GM18505 (cell line): ENCODE measurements around the gene PHACTR2.
A peak's percentile ranks its signal among the peaks of the same experiment; 100 is the strongest.

ENCODE experiments used
- ATAC-seq: cut with Tn5 transposase; IDR thresholded peaks from one replicate; pipeline ENCODE4 v1.9.1; 2021; ENCODE audit not compliant: unreplicated experiment
- POLR2A ChIP-seq: IDR thresholded peaks from 4 replicates; pipeline ENCODE4 v1.6.1; 2011; ENCODE audit warnings: borderline replicate concordance; ENCODE audit not compliant: insufficient read depth, insufficient read length; ENCODE audit errors: extremely low read depth

The PHACTR2 gene

GRCh38 chr6:143698759-143699429 lies 21.1 kb downstream of the PHACTR2 start:
- TF ChIP-seq POLR2A = no peak
- no peak for ATAC-seq

- ATAC-seq = no peak
- no peak for TF ChIP-seq POLR2A
Observed at GRCh38 chr6:143699430-143699825, 21.7 kb downstream of the PHACTR2 start.

DNA sequence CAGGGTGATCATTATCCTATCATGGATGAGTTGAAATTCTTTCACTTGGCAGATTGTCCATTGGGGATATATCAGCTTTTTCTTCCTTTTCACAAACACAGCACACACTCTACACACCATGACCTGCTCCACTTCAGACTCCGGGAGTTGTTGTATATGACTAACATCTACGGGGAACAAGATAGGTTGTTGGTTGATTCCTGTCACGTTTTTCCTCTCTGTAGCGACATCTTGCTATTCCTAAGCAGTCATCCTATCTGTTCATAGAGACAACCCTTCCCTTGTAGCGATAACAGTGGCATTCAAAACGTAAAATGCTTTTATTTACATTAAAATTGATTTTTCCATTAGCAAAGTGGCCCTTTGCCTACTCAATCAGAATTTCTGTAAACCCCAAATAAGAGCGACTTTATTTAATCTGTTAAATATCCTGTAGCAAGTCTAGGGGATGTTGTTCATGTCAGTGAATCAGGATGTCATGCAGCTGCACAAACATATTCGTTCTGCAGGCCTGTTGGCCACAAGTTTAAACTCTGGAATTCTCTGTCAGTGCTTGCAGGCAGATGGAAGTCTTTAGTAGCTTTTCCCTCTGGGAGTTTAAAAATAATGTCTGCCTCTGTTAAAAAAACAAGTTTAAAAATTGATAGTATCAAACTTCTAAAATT lies 23.1 kb downstream of the PHACTR2 start:
- no peak for ATAC-seq
- no peak for TF ChIP-seq POLR2A

GRCh38 chr6:143701349-143702234 lies 23.8 kb downstream of the PHACTR2 start:
- no peak for ATAC-seq
- no peak for TF ChIP-seq POLR2A

DNA sequence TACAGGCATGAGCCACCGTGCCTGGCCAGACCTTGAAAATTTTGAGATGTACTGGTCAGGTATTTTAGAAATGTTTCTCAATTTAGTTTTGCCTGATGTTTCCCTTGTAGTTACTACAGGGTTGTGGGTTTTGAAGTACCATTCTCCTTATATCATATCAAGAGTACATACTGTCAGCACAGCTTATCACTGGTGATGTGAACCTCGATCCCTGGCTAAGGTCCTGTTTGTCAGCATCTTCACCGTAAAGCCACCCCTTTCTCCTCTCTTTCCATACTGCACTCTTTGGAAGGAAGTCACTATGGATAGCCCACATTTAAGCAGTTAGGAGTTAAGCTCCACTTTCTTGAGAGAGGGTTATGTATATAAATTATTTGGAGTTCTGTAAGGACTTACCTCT lies 27.8 kb downstream of the PHACTR2 start:
- ATAC-seq = no peak

DNA sequence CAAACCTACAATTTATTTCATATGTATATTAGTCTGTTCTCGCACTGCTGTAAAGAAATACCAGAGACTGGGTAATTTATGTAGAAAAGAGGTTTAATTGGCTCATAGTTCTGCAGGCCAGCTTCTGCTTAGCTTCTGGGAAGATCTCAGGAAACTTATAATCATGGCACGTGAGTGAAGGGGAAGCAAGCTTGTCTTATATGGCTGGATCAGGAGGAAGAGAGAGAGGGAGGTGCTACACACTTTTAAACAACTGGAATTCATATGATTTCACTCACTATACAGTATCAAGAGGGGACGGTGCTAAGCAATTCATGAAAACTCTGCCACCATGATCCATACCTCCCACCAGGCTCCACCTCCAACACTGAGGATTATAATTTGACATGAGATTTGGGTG lies 29.9 kb downstream of the PHACTR2 start:
- no peak for TF ChIP-seq POLR2A
- no peak for ATAC-seq

More for the DNA sequence above, 27.8 kb downstream of the PHACTR2 start:
- no peak for TF ChIP-seq POLR2A

- no peak for TF ChIP-seq POLR2A
- no peak for ATAC-seq
Observed at GRCh38 chr6:143708889-143709288, 31.1 kb downstream of the PHACTR2 start.

DNA sequence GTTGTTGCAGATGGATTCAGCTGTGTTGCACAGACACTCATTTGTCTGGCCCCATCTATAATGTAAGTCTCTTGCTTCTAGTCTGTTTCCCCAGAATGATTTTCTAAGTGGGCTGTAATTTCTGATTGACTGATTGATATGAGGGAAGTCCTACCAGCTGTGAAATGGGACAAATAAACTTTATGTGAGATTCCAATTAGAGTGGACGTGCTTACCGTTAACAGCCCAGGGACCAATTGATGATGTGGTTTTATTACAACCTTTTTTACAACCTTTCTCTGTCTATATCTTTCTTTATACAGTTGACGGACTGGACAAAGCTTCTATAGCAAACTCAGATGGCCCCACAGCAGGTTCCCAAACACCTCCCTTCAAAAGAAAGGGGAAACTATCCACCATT lies 33.9 kb downstream of the PHACTR2 start:
- no peak for ATAC-seq
- TF ChIP-seq POLR2A = no peak

- ATAC-seq = no peak
- TF ChIP-seq POLR2A = no peak
Observed at GRCh38 chr6:143718472-143718871, 40.7 kb downstream of the PHACTR2 start.

- no peak for ATAC-seq
Observed at GRCh38 chr6:143721642-143722041, 43.9 kb downstream of the PHACTR2 start.

DNA sequence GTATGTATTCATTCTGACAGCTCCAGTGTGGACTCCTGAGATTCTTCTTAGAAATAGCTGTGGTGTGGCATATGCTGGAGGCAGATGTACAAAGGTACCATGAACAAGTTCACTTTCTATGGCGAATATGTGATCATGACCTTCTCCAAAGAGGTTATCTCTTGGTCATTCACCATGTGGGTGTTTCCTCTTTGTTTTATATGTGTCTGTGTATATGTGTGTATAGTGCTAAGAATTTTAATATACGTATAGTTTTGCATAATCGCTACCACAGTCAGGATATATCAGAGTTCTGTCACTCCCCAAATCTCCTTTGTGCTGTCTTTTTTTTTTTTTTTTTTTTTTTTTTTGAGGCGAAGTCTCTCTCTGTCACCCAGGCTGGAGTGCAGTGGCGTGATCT lies 47.1 kb downstream of the PHACTR2 start:
- TF ChIP-seq POLR2A = no peak
- ATAC-seq = no peak

More at GRCh38 chr6:143721642-143722041, 43.9 kb downstream of the PHACTR2 start:
- TF ChIP-seq POLR2A = no peak

DNA sequence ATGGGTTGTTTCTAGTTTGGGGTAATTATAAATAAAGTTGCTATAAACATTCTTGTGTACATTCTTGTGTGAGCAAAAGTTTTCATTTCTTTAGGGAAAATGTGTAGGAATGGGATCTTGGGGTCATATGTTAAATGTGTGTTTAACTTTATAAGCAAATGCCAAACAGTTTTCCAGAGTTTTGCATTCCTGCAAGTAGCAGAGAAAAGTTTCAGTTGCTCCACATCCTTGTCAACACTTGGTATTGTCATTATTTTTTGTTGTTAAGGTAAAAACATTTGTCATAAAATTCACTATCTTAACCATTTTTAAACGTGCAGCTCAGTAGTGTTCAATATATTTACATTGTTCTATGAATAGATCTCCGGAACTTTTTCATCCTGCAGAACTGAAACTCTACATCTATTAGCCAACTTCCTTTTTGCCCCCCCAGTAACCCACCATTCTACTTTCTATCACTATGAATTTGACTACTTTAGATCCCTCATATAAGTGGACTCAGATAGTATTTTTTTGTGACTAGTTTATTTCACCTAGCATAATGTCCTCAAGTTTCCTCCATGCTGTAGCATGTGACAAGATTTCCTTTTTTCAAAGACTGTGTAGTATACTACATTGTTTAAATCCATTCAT lies 48.4 kb downstream of the PHACTR2 start:
- TF ChIP-seq POLR2A = no peak
- peak; percentile 62 for ATAC-seq

- no peak for ATAC-seq
Observed at GRCh38 chr6:143727035-143727434, 49.3 kb downstream of the PHACTR2 start.

More at GRCh38 chr6:143727035-143727434, 49.3 kb downstream of the PHACTR2 start:
- TF ChIP-seq POLR2A = no peak
